H1 (cell line): Measurements from ENCODE around the gene METTL9.
"Not testable (repeated sequence)": the region's sequence is repeated elsewhere in the genome, so short reads cannot be mapped to it uniquely, and the experiment has no call there.

Experiments used
- CHD1 ChIP-seq: IDR thresholded peaks from 2 replicates; pipeline ENCODE4 v1.6.1; 2012; ENCODE audit warnings: low read depth, low read length, improper control_type of control experiment
- CHD2 ChIP-seq: IDR thresholded peaks from 2 replicates; pipeline ENCODE4 v1.6.1; 2012; ENCODE audit warnings: low read length, improper control_type of control experiment
- CTCF ChIP-seq, 3 experiments: IDR thresholded peaks; 1 replicate in 2 of 3; 2 replicates in 1 of 3; pipeline versions ENCODE4 v1.5.1 to v1.6.1; 2011; ENCODE audit warnings: low read length in 3 of 3, mild to moderate bottlenecking in 3 of 3, inconsistent platforms in 2 of 3, low read depth in 1 of 3, moderate library complexity in 1 of 3; ENCODE audit not compliant: insufficient read depth in 1 of 3; ENCODE audit errors: control extremely low read depth in 1 of 3
- EP300 ChIP-seq, 2 experiments: IDR thresholded peaks; 1 replicate in 1 of 2; 2 replicates in 1 of 2; pipeline ENCODE4 v1.6.1; 2011 to 2012; ENCODE audit warnings: low read depth in 2 of 2, low read length in 2 of 2, mild to moderate bottlenecking in 2 of 2, borderline replicate concordance in 1 of 2, inconsistent platforms in 1 of 2, moderate library complexity in 1 of 2
- EZH2 ChIP-seq: fragments of 200-600 bp; sonication (generic); IDR thresholded peaks from 2 replicates; pipeline ENCODE4 v1.7.1; 2012; ENCODE audit warnings: low read depth, mild to moderate bottlenecking, moderate library complexity, low read length, inconsistent platforms; ENCODE audit not compliant: severe bottlenecking
- HDAC6 ChIP-seq: IDR thresholded peaks from one replicate; pipeline ENCODE4 v1.7.1; 2012; ENCODE audit warnings: low read depth, mild to moderate bottlenecking, inconsistent platforms, low read length, moderate library complexity
- JUN ChIP-seq: IDR thresholded peaks from 2 replicates; pipeline ENCODE4 v1.6.1; 2011; ENCODE audit warnings: low read depth, mild to moderate bottlenecking, improper control_type of control experiment, low read length
- NANOG ChIP-seq: IDR thresholded peaks from 2 replicates; pipeline ENCODE4 v1.6.1; 2011; ENCODE audit warnings: low read length, low read depth, mild to moderate bottlenecking, inconsistent platforms; ENCODE audit not compliant: insufficient read depth, poor library complexity, severe bottlenecking
- NRF1 ChIP-seq: IDR thresholded peaks from 2 replicates; pipeline ENCODE4 v1.6.1; 2011; ENCODE audit warnings: mild to moderate bottlenecking, low read depth, low read length, improper control_type of control experiment
- POLR2A ChIP-seq, 2 experiments: IDR thresholded peaks; 1 replicate in 1 of 2; 2 replicates in 1 of 2; pipeline ENCODE4 v1.6.1; 2011; ENCODE audit warnings: low read depth in 2 of 2, low read length in 2 of 2, mild to moderate bottlenecking in 2 of 2; ENCODE audit errors: control extremely low read depth in 1 of 2
- USF2 ChIP-seq: IDR thresholded peaks from 2 replicates; pipeline ENCODE4 v1.6.1; 2011; ENCODE audit warnings: low read length, improper control_type of control experiment
- YY1 ChIP-seq: IDR thresholded peaks from 2 replicates; pipeline ENCODE4 v1.6.1; 2011; ENCODE audit warnings: low read depth, mild to moderate bottlenecking, low read length

- not testable (repeated sequence) for TF ChIP-seq USF2; CHD1; NRF1; YY1; POLR2A (IDR thresholded peaks at IDR 0.05; ENCODE audit: control extremely low read depth in 1 of 2, low read depth in 2 of 2, low read length in 2 of 2); HDAC6; CTCF (IDR thresholded peaks at IDR 0.05; ENCODE audit: control extremely low read depth in 1 of 3, insufficient read depth in 1 of 3, low read depth in 1 of 3, low read length in 3 of 3); EZH2; JUN; EP300 (IDR thresholded peaks at IDR 0.05; ENCODE audit: borderline replicate concordance in 1 of 2, low read depth in 2 of 2, low read length in 2 of 2); CHD2; NANOG
These were observed 25.9 kb upstream of the METTL9 start for GRCh38 chr16:21573506-21573905.
